GM12872 (cell line): ENCODE measurements around the gene CINP.

ENCODE experiments used
- TF ChIP-seq, protein P1 (sequence below): IDR thresholded peaks from 3 replicates; pipeline ENCODE4 v1.5.1; 2011; ENCODE audit warnings: low read depth, mild to moderate bottlenecking, low read length, moderate library complexity; ENCODE audit not compliant: insufficient read depth

The CINP gene

DNA sequence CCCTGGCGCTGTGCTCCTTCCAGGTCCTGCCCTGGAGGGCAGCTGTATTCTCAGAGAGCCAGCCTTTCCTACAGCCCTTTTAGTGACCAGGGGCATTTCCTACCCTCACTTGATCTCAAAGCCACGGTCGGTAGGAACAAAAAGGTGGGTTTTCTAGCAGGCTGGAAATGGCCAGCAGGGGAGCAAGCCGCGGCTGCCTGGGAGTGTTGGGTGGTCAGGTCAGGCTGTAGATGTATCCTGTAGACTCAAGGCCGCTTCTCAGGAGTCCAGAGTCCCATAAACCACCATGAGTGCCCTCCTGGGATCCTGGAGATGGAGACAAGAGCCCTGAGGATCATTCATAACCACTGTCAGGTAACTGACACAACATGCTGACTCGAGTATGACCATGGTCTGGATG, 18.6 kb downstream of the CINP start:
- TF ChIP-seq, protein P1, sequence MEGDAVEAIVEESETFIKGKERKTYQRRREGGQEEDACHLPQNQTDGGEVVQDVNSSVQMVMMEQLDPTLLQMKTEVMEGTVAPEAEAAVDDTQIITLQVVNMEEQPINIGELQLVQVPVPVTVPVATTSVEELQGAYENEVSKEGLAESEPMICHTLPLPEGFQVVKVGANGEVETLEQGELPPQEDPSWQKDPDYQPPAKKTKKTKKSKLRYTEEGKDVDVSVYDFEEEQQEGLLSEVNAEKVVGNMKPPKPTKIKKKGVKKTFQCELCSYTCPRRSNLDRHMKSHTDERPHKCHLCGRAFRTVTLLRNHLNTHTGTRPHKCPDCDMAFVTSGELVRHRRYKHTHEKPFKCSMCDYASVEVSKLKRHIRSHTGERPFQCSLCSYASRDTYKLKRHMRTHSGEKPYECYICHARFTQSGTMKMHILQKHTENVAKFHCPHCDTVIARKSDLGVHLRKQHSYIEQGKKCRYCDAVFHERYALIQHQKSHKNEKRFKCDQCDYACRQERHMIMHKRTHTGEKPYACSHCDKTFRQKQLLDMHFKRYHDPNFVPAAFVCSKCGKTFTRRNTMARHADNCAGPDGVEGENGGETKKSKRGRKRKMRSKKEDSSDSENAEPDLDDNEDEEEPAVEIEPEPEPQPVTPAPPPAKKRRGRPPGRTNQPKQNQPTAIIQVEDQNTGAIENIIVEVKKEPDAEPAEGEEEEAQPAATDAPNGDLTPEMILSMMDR: no peak

DNA sequence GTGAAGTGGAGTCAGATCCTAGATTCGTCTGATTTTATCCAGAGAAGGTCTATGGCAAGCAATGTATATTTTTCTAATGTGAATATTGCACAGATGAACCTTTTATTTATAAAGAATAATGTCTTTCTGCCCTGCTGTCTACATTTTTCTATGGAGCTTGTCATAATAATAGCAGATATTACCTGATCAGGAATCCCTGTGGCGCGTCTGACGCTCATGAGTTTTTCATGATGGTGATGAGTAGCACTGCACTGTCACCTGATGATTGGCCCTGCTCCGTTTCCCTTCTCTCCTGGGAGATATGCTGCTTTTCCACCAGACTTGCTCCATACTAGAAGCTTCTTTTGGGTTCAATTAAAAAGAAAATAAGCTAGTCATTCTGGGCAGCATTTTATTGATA, 20.5 kb downstream of the CINP start:
- TF ChIP-seq, protein P1: no peak

DNA sequence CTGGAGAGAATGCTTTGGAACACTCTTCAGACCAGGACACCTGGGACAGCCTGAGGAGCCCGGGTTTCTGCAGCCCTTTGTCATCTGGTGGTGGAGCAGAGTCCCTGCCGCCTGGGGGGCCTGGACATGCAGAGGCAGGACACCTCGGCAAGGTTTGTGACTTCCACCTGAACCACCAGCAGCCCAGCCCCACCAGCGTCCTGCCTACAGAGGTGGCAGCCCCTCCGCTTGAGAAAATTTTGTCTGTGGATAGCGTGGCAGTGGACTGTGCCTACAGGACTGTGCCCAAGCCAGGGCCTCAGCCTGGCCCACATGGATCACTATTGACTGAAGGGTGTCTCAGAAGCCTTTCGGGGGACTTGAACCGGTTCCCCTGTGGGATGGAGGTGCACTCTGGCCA, 21.1 kb downstream of the CINP start:
- TF ChIP-seq, protein P1: no peak

DNA sequence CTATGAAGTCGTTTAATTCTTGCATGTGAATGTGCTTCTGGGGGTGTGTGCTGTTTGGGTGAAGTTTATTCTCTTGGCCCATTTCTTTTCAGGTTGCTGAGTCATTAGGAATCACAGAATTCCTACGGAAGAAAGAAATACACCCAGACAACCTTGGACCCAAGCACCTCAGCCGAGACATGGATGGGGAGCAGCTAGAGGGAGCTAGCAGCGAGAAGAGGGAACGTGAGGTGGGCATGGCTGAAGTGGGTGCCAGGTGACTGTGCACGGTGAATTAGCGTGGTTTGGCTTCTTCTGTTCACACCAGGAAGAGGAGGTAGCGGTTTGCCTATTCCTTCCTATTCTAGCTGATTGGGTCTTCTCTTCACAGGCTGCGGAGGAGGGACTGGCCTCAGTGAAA, 24.0 kb downstream of the CINP start:
- TF ChIP-seq, protein P1: no peak

DNA sequence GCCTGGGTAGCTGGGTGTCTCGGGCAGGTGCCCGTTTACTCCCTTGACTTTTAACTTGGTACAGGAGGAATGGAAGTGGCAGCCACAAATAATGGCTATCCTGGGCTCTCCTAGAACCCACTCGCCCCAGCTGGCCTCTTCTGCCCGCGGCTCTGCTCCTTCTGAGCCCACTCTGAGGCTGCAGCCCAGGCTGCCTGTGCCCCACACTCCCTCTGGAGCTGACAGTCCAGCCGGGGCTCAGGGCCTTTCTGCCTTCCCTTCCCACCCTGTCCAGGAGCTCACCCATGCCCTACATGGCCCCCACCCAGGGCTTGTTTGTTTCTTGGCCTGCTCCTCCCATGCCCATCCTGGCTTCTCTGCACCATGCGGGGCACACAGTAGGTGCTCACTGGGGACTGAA, 27.5 kb downstream of the CINP start:
- TF ChIP-seq, protein P1: no peak

DNA sequence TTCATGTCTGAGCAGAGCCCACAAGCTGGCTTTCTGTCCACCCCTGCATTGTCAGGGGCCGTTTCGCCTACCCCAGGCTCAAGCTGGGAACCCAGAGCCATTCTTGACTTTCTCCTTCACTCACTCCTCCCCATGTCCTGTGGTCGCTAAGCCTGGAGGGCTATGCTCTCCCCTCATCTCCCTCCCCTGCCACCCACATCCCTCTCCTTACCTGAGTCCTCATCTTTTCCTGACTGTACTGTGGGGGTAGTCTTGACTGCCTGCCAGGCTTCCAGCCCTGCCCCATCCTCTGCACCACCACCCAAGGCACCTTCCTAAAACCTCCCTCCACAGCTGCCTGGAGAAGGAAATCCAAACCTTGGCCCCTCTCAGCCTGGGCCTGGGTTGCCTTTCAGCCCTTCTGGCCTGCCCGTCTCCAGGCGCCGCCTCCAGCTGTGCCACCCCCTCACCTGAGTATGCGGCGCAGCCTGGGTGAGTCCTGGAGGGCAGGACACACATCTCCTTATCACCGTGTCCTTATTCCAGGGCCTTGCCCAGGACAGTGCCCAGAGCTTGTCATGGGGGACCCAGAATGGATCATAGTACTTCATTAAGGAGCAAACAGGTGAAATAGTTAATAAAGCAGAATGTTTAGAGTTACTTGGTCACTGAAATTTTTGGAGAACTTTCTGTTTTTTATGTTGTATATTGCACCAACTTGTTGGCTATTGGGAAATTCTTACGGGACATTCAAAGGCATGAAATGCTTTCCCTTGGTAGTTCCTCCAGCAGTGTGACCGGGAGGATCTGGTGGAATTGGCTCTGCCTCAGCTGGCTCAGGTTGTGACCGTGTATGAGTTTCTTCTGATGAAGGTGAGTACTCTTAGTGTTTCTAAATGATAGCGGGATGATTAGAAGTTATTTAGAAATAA, 28.6 kb downstream of the CINP start:
- TF ChIP-seq, protein P1: no peak

DNA sequence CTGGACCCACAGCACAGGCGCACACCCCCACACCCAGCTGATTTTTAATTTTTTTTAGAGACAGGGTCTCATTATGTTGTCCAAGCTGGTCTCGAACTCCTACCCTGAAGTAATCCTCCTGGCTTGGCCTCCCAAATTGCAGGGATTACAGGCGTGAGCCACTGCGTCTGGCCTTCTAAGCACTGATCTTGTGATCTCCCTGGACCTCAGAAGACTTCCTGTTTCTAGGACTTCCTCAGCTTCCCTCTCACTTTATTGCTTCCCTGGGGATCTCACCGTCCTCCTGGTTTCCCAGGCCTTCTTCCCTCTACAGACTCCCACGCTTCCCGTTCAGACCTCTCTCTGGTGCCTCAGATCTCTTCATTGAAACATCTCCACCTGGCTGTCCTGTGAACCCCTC, 29.3 kb downstream of the CINP start:
- TF ChIP-seq, protein P1: no peak
